HG03025 (cell line): ENCODE measurements around the gene FOXF2.

ENCODE experiments used
- ATAC-seq: cut with Tn5 transposase; IDR thresholded peaks from one replicate; pipeline ENCODE4 v1.9.1; 2021; ENCODE audit warnings: mild to moderate bottlenecking, moderate library complexity; ENCODE audit not compliant: unreplicated experiment, low FRiP score

FOXF2 gene

GRCh38 chr6:1438471-1438881, 49.1 kb downstream of the FOXF2 start:
- ATAC-seq = no peak

GRCh38 chr6:1439349-1439748, 50.0 kb downstream of the FOXF2 start:
- ATAC-seq = no peak

GRCh38 chr6:1442929-1443328, 53.6 kb downstream of the FOXF2 start:
- ATAC-seq = no peak
